ENCODE results near the gene TTN. TPM values are rescaled to one million over a fixed set of nuclear protein-coding genes. Genes with fewer than 3 reads are reported as not detected.
"Not testable (repeated sequence)": the region's sequence is repeated elsewhere in the genome, so short reads cannot be mapped to it uniquely, and the experiment has no call there.

TTN gene
- total RNA-seq, 1 donor from 2014 or later, result 2,803 TPM

- Histone ChIP-seq H3K27ac (replicated peaks) (no peak overlapping the region), H3K9me3 (replicated peaks) (no peaks in the 10 kb centered on the region), H3K27me3 (ENCODE audit: low read depth) (no peaks in the 10 kb centered on the region), H3K36me3 (peaks cover 57% of the 10 kb centered on the region), H3K4me3 (no peak overlapping the region), H3K4me1 (peaks cover 33% of the 10 kb centered on the region)
- intact Hi-C loops (cut with micrococcal nuclease), result no loop called here
- DNase-seq, result no peak
- no peak for TF ChIP-seq CTCF (IDR thresholded peaks at IDR 0.05; ENCODE audit: borderline replicate concordance)
Observed at GRCh38 chr2:178526256-178526655, 281.0 kb downstream of the TTN start.

- Histone ChIP-seq H3K4me1 (peaks cover 25% of the 10 kb centered on the region), H3K36me3 (peaks cover 49% of the 10 kb centered on the region)
- H3K27ac ChIP-seq (replicated peaks); H3K9me3 ChIP-seq (replicated peaks); DNase-seq; intact Hi-C loops (cut with micrococcal nuclease); H3K27me3 ChIP-seq (ENCODE audit: low read depth); H3K4me3 ChIP-seq: not testable (repeated sequence)
Observed at GRCh38 chr2:178525460-178525859, 281.8 kb downstream of the TTN start.

GRCh38 chr2:178525010-178525409, 282.2 kb downstream of the TTN start:
- DNase-seq; H3K9me3 ChIP-seq (replicated peaks); H3K27me3 ChIP-seq (ENCODE audit: low read depth); H3K27ac ChIP-seq (replicated peaks); H3K4me3 ChIP-seq; intact Hi-C loops (cut with micrococcal nuclease): not testable (repeated sequence)
- Histone ChIP-seq H3K4me1 (peaks cover 20% of the 10 kb centered on the region), H3K36me3 (peaks cover 44% of the 10 kb centered on the region)

GRCh38 chr2:178523596-178524134, 283.6 kb downstream of the TTN start:
- Histone ChIP-seq H3K27ac (replicated peaks) (peak overlapping the region; percentile 77), H3K27me3 (ENCODE audit: low read depth) (no peaks in the 10 kb centered on the region), H3K4me3 (peak overlapping the region; percentile 73), H3K9me3 (replicated peaks) (no peaks in the 10 kb centered on the region), H3K4me1 (peaks cover 15% of the 10 kb centered on the region), H3K36me3 (peaks cover 32% of the 10 kb centered on the region)
- no peak for DNase-seq
- intact Hi-C loops (cut with micrococcal nuclease), result no loop called here
- TF ChIP-seq CTCF (IDR thresholded peaks at IDR 0.05; ENCODE audit: borderline replicate concordance), result no peak

- Histone ChIP-seq H3K27me3 (ENCODE audit: low read depth) (no peaks in the 10 kb centered on the region), H3K4me3 (peak overlapping the region; percentile 73), H3K27ac (replicated peaks) (peak overlapping the region; percentile 77), H3K4me1 (peaks cover 15% of the 10 kb centered on the region), H3K36me3 (peaks cover 32% of the 10 kb centered on the region), H3K9me3 (replicated peaks) (no peaks in the 10 kb centered on the region)
- DNase-seq, result peak; percentile 85
- TF ChIP-seq CTCF (IDR thresholded peaks at IDR 0.05; ENCODE audit: borderline replicate concordance), result peak; percentile 76
- intact Hi-C loops (cut with micrococcal nuclease), result no loop called here
Observed at GRCh38 chr2:178522950-178523595, 284.1 kb downstream of the TTN start.

GRCh38 chr2:178521304-178522150, 285.7 kb downstream of the TTN start:
- Histone ChIP-seq H3K9me3 (replicated peaks) (no peaks in the 10 kb centered on the region), H3K4me1 (peaks cover 15% of the 10 kb centered on the region), H3K27ac (replicated peaks) (no peak overlapping the region), H3K4me3 (no peak overlapping the region), H3K27me3 (ENCODE audit: low read depth) (no peaks in the 10 kb centered on the region), H3K36me3 (peaks cover 18% of the 10 kb centered on the region)
- TF ChIP-seq CTCF (IDR thresholded peaks at IDR 0.05; ENCODE audit: borderline replicate concordance), result no peak
- no peak for DNase-seq
- intact Hi-C loops (cut with micrococcal nuclease), result no loop called here

Data from left ventricle myocardium inferior (tissue), 1 donor.